ENCODE measurements around the gene ADAMTSL1.

DNA sequence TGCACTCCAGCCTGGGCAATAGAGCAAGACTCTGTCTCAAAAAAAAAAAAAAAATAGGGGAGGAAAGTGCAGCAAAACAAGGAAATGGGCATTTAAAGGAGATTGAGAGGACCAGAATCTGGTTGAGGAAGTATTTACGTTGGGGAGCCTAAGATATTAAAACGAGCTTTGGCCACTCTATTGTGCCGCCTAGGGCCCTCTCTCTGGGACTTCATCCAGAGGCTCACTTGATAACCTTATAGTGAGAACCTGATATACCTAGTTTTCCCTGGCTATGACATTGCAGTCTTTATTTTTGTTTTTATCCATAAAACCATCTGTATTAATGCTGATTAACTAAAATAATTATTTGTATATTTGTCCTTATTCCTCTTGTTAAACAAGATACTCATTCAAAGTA lies 345.5 kb downstream of the ADAMTSL1 start:
- TF ChIP-seq, protein P1, sequence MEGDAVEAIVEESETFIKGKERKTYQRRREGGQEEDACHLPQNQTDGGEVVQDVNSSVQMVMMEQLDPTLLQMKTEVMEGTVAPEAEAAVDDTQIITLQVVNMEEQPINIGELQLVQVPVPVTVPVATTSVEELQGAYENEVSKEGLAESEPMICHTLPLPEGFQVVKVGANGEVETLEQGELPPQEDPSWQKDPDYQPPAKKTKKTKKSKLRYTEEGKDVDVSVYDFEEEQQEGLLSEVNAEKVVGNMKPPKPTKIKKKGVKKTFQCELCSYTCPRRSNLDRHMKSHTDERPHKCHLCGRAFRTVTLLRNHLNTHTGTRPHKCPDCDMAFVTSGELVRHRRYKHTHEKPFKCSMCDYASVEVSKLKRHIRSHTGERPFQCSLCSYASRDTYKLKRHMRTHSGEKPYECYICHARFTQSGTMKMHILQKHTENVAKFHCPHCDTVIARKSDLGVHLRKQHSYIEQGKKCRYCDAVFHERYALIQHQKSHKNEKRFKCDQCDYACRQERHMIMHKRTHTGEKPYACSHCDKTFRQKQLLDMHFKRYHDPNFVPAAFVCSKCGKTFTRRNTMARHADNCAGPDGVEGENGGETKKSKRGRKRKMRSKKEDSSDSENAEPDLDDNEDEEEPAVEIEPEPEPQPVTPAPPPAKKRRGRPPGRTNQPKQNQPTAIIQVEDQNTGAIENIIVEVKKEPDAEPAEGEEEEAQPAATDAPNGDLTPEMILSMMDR (IDR thresholded peaks at IDR 0.05), result no peak
- no peak for TF ChIP-seq POLR2AphosphoS5 (IDR thresholded peaks at IDR 0.05)
- TF ChIP-seq POLR2A (IDR thresholded peaks at IDR 0.05), result no peak
- no peak for TF ChIP-seq EP300 (IDR thresholded peaks at IDR 0.05)

Data from suprapubic skin (tissue), 4 donors.